H9 (cell line): ENCODE data around the gene GPR34. TPM values are rescaled to one million over a fixed set of nuclear protein-coding genes. Genes with fewer than 3 reads are reported as not detected.

Experiments
- DNase-seq: peaks from one replicate; pipeline ENCODE4 v3.0.0-alpha.2; 2017
- H2AFZ ChIP-seq: one replicate; pipeline ENCODE4 v1.6.1; 2013; ENCODE audit warnings: mild to moderate bottlenecking, low read length, control low read depth, moderate library complexity
- H2AK5ac ChIP-seq: 2 replicates; pipeline ENCODE4 v1.6.1; 2013; ENCODE audit warnings: low read length, control low read depth, mixed read lengths; ENCODE audit not compliant: insufficient read length
- H2BK120ac ChIP-seq: one replicate; pipeline ENCODE4 v1.6.1; 2013; ENCODE audit warnings: low read depth, mild to moderate bottlenecking, low read length, control low read depth, inconsistent platforms; ENCODE audit not compliant: poor library complexity, severe bottlenecking
- H2BK12ac ChIP-seq: 2 replicates; pipeline ENCODE4 v1.6.1; 2013; ENCODE audit warnings: low read length, control low read depth, mixed read lengths, low read depth; ENCODE audit not compliant: insufficient read length
- H2BK15ac ChIP-seq: 2 replicates; pipeline ENCODE4 v1.6.1; 2013; ENCODE audit warnings: low read depth, low read length, control low read depth
- H2BK20ac ChIP-seq: one replicate; pipeline ENCODE4 v1.6.1; 2013; ENCODE audit warnings: low read depth, mild to moderate bottlenecking, low read length, control low read depth, inconsistent platforms; ENCODE audit not compliant: poor library complexity, severe bottlenecking
- H2BK5ac ChIP-seq: 2 replicates; pipeline ENCODE4 v1.6.1; 2013; ENCODE audit warnings: low read length, control low read depth, mixed read lengths; ENCODE audit not compliant: insufficient read length
- H3K14ac ChIP-seq: 2 replicates; pipeline ENCODE4 v1.6.1; 2013; ENCODE audit warnings: low read length, control low read depth; ENCODE audit not compliant: insufficient read depth
- H3K18ac ChIP-seq: 2 replicates; pipeline ENCODE4 v1.6.1; 2013; ENCODE audit warnings: low read depth, mild to moderate bottlenecking, mixed read lengths, low read length, control low read depth; ENCODE audit not compliant: insufficient read length
- H3K23ac ChIP-seq: 2 replicates; pipeline ENCODE4 v1.6.1; 2013; ENCODE audit warnings: low read length, control low read depth, mixed read lengths, low read depth; ENCODE audit not compliant: insufficient read length
- H3K23me2 ChIP-seq: 2 replicates; pipeline ENCODE4 v1.6.1; 2013; ENCODE audit warnings: low read depth, mild to moderate bottlenecking, mixed read lengths, low read length, control low read depth; ENCODE audit not compliant: insufficient read length, poor library complexity, severe bottlenecking
- H3K27ac ChIP-seq: 2 replicates; pipeline ENCODE4 v1.5.1; 2013; ENCODE audit warnings: low read length, control low read depth, mixed read lengths, low read depth; ENCODE audit not compliant: insufficient read length
- H3K27me3 ChIP-seq: 2 replicates; pipeline ENCODE4 v1.6.1; 2013; ENCODE audit warnings: low read length, control low read depth, inconsistent platforms; ENCODE audit not compliant: insufficient read depth
- H3K4ac ChIP-seq: 2 replicates; pipeline ENCODE4 v1.6.1; 2013; ENCODE audit warnings: low read depth, mild to moderate bottlenecking, control low read depth, inconsistent platforms, low read length, moderate library complexity
- H3K4me1 ChIP-seq: 2 replicates; pipeline ENCODE4 v1.6.1; 2013; ENCODE audit warnings: low read length, control low read depth, inconsistent platforms; ENCODE audit not compliant: insufficient read depth
- H3K4me2 ChIP-seq: 2 replicates; pipeline ENCODE4 v1.6.1; 2013; ENCODE audit warnings: low read length, control low read depth, mixed read lengths; ENCODE audit not compliant: insufficient read length, insufficient read depth
- H3K56ac ChIP-seq: 2 replicates; pipeline ENCODE4 v1.6.1; 2013; ENCODE audit warnings: low read depth, mild to moderate bottlenecking, mixed read lengths, low read length, control low read depth; ENCODE audit not compliant: insufficient read length
- H3K79me1 ChIP-seq: 2 replicates; pipeline ENCODE4 v1.6.1; 2013; ENCODE audit warnings: low read depth, mild to moderate bottlenecking, moderate library complexity, low read length, control low read depth, inconsistent platforms; ENCODE audit not compliant: insufficient read depth, poor library complexity, severe bottlenecking
- H3K79me2 ChIP-seq: 2 replicates; pipeline ENCODE4 v1.6.1; 2013; ENCODE audit warnings: low read length, control low read depth, inconsistent platforms; ENCODE audit not compliant: insufficient read depth
- H3K9ac ChIP-seq: 2 replicates; pipeline ENCODE4 v1.6.1; 2013; ENCODE audit warnings: low read length, control low read depth, mixed read lengths; ENCODE audit not compliant: insufficient read length; ENCODE audit errors: extremely low read depth
- H3K9me3 ChIP-seq: one replicate; pipeline ENCODE4 v1.6.1; 2013; ENCODE audit warnings: low read depth, low read length, inconsistent platforms; ENCODE audit not compliant: control insufficient read depth
- H3T11ph ChIP-seq: one replicate; pipeline ENCODE4 v1.6.1; 2013; ENCODE audit warnings: mild to moderate bottlenecking, low read length, control low read depth, inconsistent platforms
- H4K20me1 ChIP-seq: one replicate; pipeline ENCODE4 v1.6.1; 2013; ENCODE audit not compliant: control insufficient read depth, insufficient read length, insufficient read depth
- H4K5ac ChIP-seq: 2 replicates; pipeline ENCODE4 v1.6.1; 2013; ENCODE audit warnings: low read depth, mild to moderate bottlenecking, mixed read lengths, low read length, control low read depth; ENCODE audit not compliant: insufficient read length
- H4K8ac ChIP-seq: replicated peaks from 2 replicates; pipeline ENCODE4 v1.6.1; 2013; ENCODE audit warnings: low read length, control low read depth, mixed read lengths, low read depth; ENCODE audit not compliant: insufficient read length
- H4K91ac ChIP-seq: 2 replicates; pipeline ENCODE4 v1.6.1; 2013; ENCODE audit warnings: low read depth, mild to moderate bottlenecking, moderate library complexity, mixed read lengths, low read length, control low read depth; ENCODE audit not compliant: insufficient read length
- H3K27ac Mint-ChIP-seq, 3 experiments: 2 replicates in 2 of 3; 3 replicates in 1 of 3; pipeline ENCODE4 v1.8.0; 2020 to 2021; ENCODE audit warnings: mixed read lengths in 3 of 3, mild to moderate bottlenecking in 1 of 3, moderate library complexity in 1 of 3
- H3K27me3 Mint-ChIP-seq: 2 replicates; pipeline ENCODE4 v1.8.0; 2021; ENCODE audit warnings: low read depth, mild to moderate bottlenecking, moderate library complexity, mixed read lengths
- H3K36me3 Mint-ChIP-seq, 3 experiments: 2 replicates in 2 of 3; 3 replicates in 1 of 3; pipeline ENCODE4 v1.8.0; 2020 to 2021; ENCODE audit warnings: low read depth in 3 of 3, mixed read lengths in 3 of 3; ENCODE audit not compliant: insufficient read depth in 1 of 3
- H3K4me1 Mint-ChIP-seq, 2 experiments: 2 replicates each; pipeline ENCODE4 v1.8.0; 2020; ENCODE audit warnings: mixed read lengths in 2 of 2
- H3K4me3 Mint-ChIP-seq, 2 experiments: 2 replicates in 1 of 2; 3 replicates in 1 of 2; pipeline ENCODE4 v1.8.0; 2020 to 2021; ENCODE audit warnings: mild to moderate bottlenecking in 2 of 2, mixed read lengths in 2 of 2, moderate library complexity in 1 of 2
- H3K9me3 Mint-ChIP-seq, 2 experiments: 2 replicates in 1 of 2; 3 replicates in 1 of 2; pipeline ENCODE4 v1.8.0; 2020; ENCODE audit warnings: mild to moderate bottlenecking in 2 of 2, mixed read lengths in 2 of 2, moderate library complexity in 1 of 2
- WGBS: extraction: QIAGEN DNeasy Blood & Tissue Kit; methylation state at CpG from one replicate; pipeline ENCODE4 v1.1.7; 2013; ENCODE audit warnings: missing lambda C conversion rate, low lambda C conversion rate, mixed read lengths; ENCODE audit not compliant: insufficient read length; ENCODE audit errors: extremely low coverage; 5-methylcytosine and 5-hydroxymethylcytosine counted together
- total RNA-seq: library from RNA; stranded (reverse); gene quantifications from 2 replicates; pipeline ENCODE4 v1.2.1, GENCODE V29; 2021
- TF ChIP-seq, protein P1 (sequence below): fragments of 200-600 bp; sonication (generic); conservative IDR thresholded peaks from 3 replicates; pipeline ENCODE4 v1.8.0; 2021; ENCODE audit warnings: antibody characterized with exemption, mild to moderate bottlenecking

GPR34 gene
- total RNA-seq, 1 experiment from 2014 or later: not detected

DNA sequence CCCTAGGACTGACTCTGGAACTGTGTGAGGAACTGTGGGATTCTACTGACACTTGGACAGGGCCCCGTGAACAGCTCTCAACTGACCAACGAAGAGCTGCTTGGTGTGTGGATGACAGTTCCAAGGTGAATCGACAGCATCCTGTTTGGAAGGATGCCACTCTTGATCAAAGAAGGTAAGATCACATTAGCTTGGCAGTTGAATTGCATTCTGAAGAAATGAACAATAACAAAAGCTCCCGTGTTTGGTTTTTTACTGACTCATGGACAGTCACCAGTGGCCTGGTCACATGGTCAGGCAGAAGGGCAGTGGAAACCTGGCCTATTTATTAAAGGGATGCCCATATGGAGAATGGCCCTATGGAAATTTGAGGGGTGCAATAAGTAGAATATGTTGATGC is 33.1 kb upstream of the GPR34 start:
- Histone ChIP-seq H2BK12ac (no peak overlapping the region), H3K14ac (no peak overlapping the region), H4K91ac (no peak overlapping the region), H2BK120ac (no peak overlapping the region), H2BK5ac (no peak overlapping the region), H2BK15ac (no peak overlapping the region), H4K8ac (no peak overlapping the region), H3K27ac (no peak overlapping the region), H3K79me1 (no peaks in the 10 kb centered on the region), H2AFZ (no peak overlapping the region), H3K23ac (no peak overlapping the region), H3K4me2 (no peak overlapping the region), H3K23me2 (no peaks in the 10 kb centered on the region), H2BK20ac (no peak overlapping the region), H3K9me3 (no peaks in the 10 kb centered on the region), H3K56ac (no peak overlapping the region), H4K20me1 (no peaks in the 10 kb centered on the region), H3K4me1 (no peaks in the 10 kb centered on the region), H3K4ac (no peak overlapping the region), H3K18ac (no peak overlapping the region), H3K79me2 (no peaks in the 10 kb centered on the region), H3K9ac (no peak overlapping the region), H2AK5ac (no peak overlapping the region), H3K27me3 (no peaks in the 10 kb centered on the region), H3T11ph (no peak overlapping the region), H4K5ac (no peak overlapping the region)
- Mint-ChIP-seq H3K27me3 (peaks cover 2% of the 10 kb centered on the region), H3K27ac (no peak overlapping the region), H3K9me3 (peaks cover 58 to 60% of the 10 kb centered on the region in 2 experiments), H3K36me3 (peaks cover 39 to 63% (median 49%) of the 10 kb centered on the region in 3 experiments), H3K4me3 (no peak overlapping the region), H3K4me1 (peaks cover 0 to 3% of the 10 kb centered on the region in 2 experiments; a peak in 2 of 4 replicates)
- DNase-seq: no peak
- WGBS: no CpG with 5 or more reads among the region's 4 CpGs
- TF ChIP-seq, protein P1, sequence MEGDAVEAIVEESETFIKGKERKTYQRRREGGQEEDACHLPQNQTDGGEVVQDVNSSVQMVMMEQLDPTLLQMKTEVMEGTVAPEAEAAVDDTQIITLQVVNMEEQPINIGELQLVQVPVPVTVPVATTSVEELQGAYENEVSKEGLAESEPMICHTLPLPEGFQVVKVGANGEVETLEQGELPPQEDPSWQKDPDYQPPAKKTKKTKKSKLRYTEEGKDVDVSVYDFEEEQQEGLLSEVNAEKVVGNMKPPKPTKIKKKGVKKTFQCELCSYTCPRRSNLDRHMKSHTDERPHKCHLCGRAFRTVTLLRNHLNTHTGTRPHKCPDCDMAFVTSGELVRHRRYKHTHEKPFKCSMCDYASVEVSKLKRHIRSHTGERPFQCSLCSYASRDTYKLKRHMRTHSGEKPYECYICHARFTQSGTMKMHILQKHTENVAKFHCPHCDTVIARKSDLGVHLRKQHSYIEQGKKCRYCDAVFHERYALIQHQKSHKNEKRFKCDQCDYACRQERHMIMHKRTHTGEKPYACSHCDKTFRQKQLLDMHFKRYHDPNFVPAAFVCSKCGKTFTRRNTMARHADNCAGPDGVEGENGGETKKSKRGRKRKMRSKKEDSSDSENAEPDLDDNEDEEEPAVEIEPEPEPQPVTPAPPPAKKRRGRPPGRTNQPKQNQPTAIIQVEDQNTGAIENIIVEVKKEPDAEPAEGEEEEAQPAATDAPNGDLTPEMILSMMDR: no peak
